Activated CD8-positive, alpha-beta memory T cell treated with anti-CD3 and anti-CD28 coated beads for 1 hour (primary cell): Measurements from ENCODE around the gene RALGPS1.

Experiments
- DNase-seq, 2 donors: peaks; one replicate each; pipeline ENCODE4 v3.0.0-alpha.2; 2020; ENCODE audit warnings: low read depth in 1 of 2; ENCODE audit errors: extremely low read depth in 1 of 2

RALGPS1 gene

DNA sequence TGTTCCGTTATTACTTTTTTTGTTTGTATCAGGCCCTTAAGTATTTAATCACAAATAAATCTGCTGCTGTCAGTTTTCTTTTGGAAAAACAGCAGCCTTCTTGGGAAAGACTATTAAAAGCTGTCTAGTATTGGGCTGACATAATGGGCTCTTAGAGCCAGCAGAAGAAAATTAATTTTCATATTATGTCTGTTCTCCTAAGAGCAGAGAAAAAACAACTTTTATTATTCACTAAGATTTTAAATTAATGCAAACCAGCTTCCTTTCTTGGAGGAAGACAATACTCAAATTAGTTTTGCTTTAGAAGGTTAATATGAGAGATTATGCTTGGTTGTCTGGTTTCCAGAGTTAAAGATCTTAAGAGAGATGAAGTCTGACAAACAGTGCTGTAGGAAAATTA lies 319.4 kb downstream of the RALGPS1 start:
- no peak for DNase-seq

GRCh38 chr9:127237801-127238200 lies 323.2 kb downstream of the RALGPS1 start:
- DNase-seq, result no peak

- DNase-seq, result no peak
Measured at GRCh38 chr9:127241354-127241753, 326.8 kb downstream of the RALGPS1 start.

- peak; percentile 85 to 93 for DNase-seq
Measured at GRCh38 chr9:127244609-127245601, 330.3 kb downstream of the RALGPS1 start.

DNA sequence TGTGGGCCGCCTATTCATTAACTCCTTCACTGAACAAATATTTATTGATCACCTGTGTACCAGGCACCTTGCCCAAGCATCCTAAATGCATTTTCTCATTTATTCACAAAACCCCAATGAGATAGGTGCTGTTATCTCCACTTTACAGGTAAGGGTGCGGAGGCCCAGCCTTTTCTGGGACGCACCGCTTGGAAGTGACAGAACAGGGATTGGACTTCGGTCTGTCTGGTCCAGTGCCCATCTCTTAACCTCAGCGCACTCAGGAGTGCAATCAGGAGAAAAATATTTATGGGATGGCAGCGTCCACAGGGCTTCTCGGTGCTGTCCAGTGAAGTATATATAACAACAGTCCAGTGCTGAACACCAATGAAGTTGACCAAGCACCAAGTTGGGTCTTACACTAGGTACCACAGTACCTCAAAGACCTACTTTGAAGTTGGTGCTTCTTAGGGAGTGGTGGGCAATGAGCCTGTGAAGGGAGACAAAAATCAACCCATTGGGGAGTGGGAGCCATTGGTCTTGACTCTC lies 331.1 kb downstream of the RALGPS1 start:
- DNase-seq, result no peak

GRCh38 chr9:127248241-127248640 lies 333.7 kb downstream of the RALGPS1 start:
- no peak for DNase-seq

- no peak for DNase-seq
Measured at GRCh38 chr9:127249877-127250276, 335.3 kb downstream of the RALGPS1 start.

DNA sequence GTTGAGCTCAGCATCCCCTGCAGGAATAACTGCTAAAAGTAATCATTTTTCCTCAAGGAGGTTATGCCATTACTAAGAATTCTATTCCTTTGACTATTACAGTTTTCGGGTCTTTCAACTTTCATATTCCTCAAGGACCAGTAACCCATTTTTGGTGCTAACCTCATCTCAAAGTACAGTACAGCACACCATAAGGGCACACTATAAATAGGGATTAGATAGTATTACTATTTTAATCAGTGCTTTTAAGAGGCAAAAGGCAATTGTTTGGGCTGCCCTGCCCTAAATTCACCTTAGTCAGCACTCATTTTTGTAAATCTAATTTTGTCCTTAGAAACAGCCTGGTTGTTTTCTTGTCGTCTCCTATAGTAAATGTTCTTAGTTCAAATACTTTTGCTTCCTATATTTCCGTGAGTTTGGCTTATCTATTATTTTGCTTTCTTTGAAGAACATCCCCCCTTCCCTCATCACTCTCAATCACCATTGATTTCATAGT lies 336.4 kb downstream of the RALGPS1 start:
- no peak for DNase-seq

DNA sequence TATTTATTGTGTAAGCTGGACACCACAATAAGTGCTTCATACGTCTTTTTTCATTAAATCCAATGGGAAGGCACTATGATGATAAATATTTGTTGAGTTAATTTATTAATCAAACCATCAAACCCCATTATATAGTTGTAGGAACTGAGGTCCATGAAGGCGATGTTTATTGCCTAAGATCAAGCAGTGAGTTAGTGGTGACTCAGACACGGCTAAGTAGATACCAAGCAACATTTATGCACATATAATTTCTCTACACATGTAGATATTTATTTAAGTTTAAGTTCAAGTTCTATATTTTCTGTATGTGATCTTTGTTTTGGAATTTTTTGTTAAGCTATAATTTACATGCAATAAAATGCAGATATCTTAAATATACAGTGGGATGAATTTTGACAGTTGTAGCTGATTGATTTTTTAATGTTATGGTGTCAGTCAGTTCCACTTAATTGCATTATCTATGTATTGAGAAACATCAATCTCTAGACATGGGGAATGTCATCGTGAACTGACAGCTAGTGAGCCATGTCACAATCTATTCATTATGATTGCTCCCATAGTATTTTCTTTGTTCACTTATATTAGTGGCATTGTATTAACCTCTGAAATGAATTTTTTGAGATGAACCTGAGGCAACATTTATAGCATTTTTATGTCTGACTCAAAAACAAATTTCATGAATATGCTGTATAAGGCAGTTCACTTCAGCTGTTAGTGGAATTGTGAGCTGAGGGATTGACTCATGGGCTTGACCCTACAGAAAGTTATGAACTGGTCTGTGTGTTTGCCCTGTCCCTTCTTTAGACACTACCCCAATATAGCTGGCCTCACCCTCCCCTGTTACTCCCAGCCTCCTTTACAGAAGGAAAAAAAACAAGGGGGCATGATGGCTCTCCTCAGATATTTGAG lies 338.1 kb downstream of the RALGPS1 start:
- DNase-seq, result no peak

DNA sequence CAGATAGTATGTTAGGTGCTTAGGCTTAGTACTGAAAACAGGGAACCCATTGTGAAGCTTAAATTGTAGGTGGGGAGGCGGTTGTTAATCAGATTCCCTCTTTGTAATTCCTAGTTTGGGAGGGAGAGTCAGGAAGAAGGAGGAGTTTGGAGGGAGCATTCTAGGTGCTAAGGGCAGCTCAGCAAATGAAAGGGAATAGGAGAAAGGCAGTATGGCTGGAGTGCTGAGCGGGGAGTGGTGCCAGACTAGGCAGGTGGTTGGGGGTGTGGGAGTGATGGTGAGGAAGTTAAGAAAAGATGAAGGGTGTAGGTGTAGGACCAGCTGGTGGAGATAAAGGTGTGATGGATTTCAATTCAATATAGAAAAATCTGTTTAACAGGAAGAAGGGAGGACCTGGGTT lies 338.9 kb downstream of the RALGPS1 start:
- DNase-seq, result no peak

- DNase-seq, result no peak
Measured at GRCh38 chr9:127255692-127256091, 341.1 kb downstream of the RALGPS1 start.

- no peak for DNase-seq
Measured at GRCh38 chr9:127256324-127256723, 341.7 kb downstream of the RALGPS1 start.

DNA sequence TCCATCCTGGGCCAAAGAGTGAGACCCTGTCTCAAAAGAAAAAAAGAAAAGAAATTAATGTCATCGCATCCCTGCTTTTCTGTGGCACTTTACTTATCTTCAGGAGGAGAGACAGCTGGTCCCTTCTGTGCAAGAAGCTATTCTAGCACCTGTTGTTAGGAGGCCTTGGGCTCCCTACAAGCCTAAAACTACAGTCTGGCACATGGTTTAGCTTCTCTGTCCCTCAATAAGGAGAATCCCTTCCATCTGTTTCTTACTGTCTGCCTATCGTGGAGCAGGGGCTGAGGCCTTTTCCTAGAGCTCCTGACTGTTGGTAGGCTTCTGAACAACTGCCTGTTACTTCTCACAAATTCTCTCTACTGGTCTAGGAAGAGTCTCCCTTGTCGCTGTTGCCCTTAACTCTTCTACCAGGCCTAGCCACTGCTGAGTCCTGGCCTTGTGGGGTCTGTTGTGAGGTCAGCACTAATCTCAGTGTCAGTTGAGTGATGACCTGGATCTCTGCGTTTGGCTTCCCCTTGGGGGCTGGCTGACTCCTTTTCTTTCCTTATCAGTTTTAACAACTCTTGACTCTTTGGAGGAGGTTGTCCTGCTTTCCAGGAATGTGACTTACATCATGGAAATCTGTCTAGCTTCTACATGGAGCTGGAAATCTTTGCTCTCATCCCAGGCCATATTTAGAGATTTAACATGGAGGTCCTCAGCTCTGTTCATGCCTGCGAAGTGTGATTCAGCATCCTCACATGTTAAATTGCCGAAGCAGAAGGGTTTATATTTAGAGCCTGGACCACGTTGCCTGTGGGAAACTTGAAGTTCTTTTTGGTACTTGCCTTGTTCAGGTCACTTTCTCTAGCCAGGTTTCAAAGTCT lies 344.3 kb downstream of the RALGPS1 start:
- no peak for DNase-seq

- no peak for DNase-seq
Measured at GRCh38 chr9:127262602-127263001, 348.0 kb downstream of the RALGPS1 start.

DNA sequence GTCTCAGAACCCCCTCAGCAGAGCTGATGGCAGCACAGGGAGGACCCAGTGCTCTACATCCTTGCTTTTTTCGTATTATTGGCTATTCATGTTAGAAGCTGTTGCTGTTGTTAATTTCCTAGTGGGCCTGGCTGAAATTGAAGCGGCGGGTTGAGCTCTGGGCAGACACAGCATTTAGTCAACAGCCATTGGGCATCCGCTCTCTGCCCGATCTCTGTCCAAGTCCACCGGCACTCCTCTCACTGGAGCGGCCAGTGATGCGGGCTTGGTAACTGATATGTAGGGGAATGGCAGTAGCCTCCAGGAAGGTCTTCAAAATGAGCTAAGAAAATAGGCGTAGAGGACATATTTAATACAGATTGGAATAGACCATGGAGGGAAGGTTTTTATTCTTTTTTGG lies 348.7 kb downstream of the RALGPS1 start:
- no peak for DNase-seq

DNA sequence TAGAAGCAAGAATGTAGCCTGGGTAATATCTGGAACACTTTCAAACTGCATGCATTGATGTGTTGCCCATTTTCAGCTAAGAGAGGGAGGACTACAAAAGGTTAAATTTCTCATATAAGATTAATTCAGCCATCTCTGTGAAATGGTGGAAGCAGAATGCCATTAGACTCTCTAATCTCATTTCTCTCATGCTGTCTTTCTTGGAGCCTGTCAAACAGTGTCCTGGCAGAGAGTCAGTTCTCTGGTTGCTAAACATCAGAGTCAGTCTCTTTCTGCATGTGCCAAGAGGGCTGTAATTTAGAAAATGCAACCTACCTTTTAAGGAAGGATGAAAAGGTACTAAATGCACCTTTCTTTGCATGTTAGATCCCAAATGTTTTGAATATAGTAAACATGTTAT lies 349.1 kb downstream of the RALGPS1 start:
- DNase-seq, result no peak

- DNase-seq, result no peak
Measured at GRCh38 chr9:127264462-127265219, 350.1 kb downstream of the RALGPS1 start, which contains the start of gene GARNL3. GARNL3 (plus strand) TSS chr9:127264774; CDS start chr9:127264878, 104 bp downstream.

- no peak for DNase-seq
Measured at GRCh38 chr9:127267793-127268525, 353.4 kb downstream of the RALGPS1 start.

DNA sequence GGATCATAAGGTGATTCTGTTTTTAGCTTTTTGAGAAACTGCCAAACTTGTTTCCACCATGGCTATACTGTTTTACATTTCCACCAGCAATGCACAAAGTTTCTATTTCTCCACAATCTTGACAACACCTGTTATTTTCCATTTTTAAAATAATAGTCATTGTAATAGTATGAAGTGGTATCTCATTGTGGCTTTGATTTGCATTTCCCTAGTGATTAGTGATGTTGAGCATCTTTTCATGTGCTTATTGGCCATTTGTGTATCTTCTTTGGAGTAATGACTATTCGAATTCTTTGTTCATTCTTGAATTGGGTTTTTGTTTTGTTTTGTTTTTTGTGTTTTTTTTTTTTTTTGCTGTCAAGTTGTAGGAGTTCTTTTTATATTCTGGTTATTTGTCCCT lies 354.9 kb downstream of the RALGPS1 start:
- no peak for DNase-seq
